K562 (cell line): ENCODE measurements around the gene GCK.

Source experiments
- NFRKB ChIP-seq: fragments of 450-650 bp; IDR thresholded peaks from 2 replicates; pipeline ENCODE4 v1.6.1; 2016; ENCODE audit warnings: low read depth
- PCBP1 ChIP-seq: fragments of 200-400 bp; formaldehyde crosslinking; IDR thresholded peaks from 2 replicates; pipeline ENCODE4 v1.6.1; 2018; ENCODE audit warnings: mild to moderate bottlenecking, low read depth, low read length; ENCODE audit not compliant: poor library complexity, severe bottlenecking
- POLR2AphosphoS5 ChIP-seq: IDR thresholded peaks from 2 replicates; pipeline ENCODE4 v1.6.1; 2011; ENCODE audit warnings: mild to moderate bottlenecking, low read depth, low read length, moderate library complexity; ENCODE audit not compliant: control insufficient read depth, insufficient read depth
- SMARCB1 ChIP-seq: IDR thresholded peaks from 2 replicates; pipeline ENCODE4 v1.6.1; 2011; ENCODE audit warnings: improper control_type of control experiment, low read depth; ENCODE audit not compliant: insufficient read length
- STAG1 ChIP-seq: sonication (generic); formaldehyde crosslinking; IDR thresholded peaks from 2 replicates; pipeline ENCODE4 v1.5.0; 2020; ENCODE audit warnings: missing genetic modification reagents, borderline replicate concordance
- STAT5A ChIP-seq: IDR thresholded peaks from 2 replicates; pipeline ENCODE4 v1.6.1; 2012; ENCODE audit warnings: low read length, inconsistent platforms, borderline replicate concordance
- ZNF253 ChIP-seq: fragments of 250-450 bp; sonication (Bioruptor Pico); conservative IDR thresholded peaks from 2 replicates; pipeline ENCODE4 v1.6.1; 2021; ENCODE audit warnings: mild to moderate bottlenecking
- ZNF274 ChIP-seq: IDR thresholded peaks from 2 replicates; pipeline ENCODE4 v1.6.1; 2011; ENCODE audit warnings: low read depth, mild to moderate bottlenecking, low read length, moderate library complexity, borderline replicate concordance
- ZNF589 ChIP-seq: fragments of 200-800 bp; sonication (Bioruptor generic); IDR thresholded peaks from 2 replicates; pipeline ENCODE4 v1.6.1; 2016; ENCODE audit warnings: low read depth, missing genetic modification characterization, missing compliant biosample characterization
- ZZZ3 ChIP-seq: fragments of 450-650 bp; IDR thresholded peaks from 2 replicates; pipeline ENCODE4 v1.6.1; 2016; ENCODE audit warnings: antibody characterized with exemption, mild to moderate bottlenecking, moderate library complexity
- TF ChIP-seq, protein P1 (sequence below): sonication (generic); formaldehyde crosslinking; IDR thresholded peaks from 2 replicates; pipeline ENCODE4 v1.9.0; 2022; ENCODE audit warnings: mild to moderate bottlenecking, missing genetic modification reagents
- TF ChIP-seq, protein P2 (sequence below), 3 experiments: IDR thresholded peaks in 2 of 3; conservative IDR thresholded peaks in 1 of 3; 2 replicates each; pipeline ENCODE4 v1.5.1; 2011 to 2012; ENCODE audit warnings: low read length in 3 of 3, mild to moderate bottlenecking in 3 of 3, control low read depth in 2 of 3, improper control_type of control experiment in 1 of 3, inconsistent platforms in 1 of 3, low read depth in 1 of 3, mixed read lengths in 1 of 3, moderate library complexity in 1 of 3; ENCODE audit not compliant: insufficient read depth in 2 of 3
- TF ChIP-seq, protein P3 (sequence below), 2 experiments: fragments of 450-650 bp; IDR thresholded peaks; 2 replicates each; pipeline ENCODE4 v1.6.1; 2016

DNA sequence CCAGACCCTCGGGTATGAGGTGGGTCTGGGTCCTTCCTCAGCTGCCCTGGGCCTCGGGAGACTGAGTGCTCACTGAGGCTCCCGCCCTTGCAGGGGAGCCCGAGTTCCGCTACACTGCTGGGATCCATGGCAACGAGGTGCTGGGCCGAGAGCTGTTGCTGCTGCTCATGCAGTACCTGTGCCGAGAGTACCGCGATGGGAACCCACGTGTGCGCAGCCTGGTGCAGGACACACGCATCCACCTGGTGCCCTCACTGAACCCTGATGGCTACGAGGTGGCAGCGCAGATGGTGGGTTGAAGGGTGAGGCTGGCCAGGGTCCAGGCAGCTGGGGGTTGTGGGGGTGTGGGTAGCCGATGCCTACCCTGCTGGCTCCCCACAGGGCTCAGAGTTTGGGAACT is 77.5 kb downstream of the GCK start:
- TF ChIP-seq ZNF589 (CRISPR knock-in tag) (no peak), ZZZ3 (no peak), ZNF253 (CRISPR knock-in tag) (no peak), POLR2AphosphoS5 (no peak), SMARCB1 (no peak), ZNF274 (no peak), STAG1 (CRISPR knock-in tag) (no peak), NFRKB (no peak), PCBP1 (no peak), STAT5A (no peak)
- TF ChIP-seq, protein P1, sequence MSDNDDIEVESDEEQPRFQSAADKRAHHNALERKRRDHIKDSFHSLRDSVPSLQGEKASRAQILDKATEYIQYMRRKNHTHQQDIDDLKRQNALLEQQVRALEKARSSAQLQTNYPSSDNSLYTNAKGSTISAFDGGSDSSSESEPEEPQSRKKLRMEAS (CRISPR knock-in tag), result peak; percentile 40; the same call in 1 of the 2 replicates
- TF ChIP-seq, protein P2, sequence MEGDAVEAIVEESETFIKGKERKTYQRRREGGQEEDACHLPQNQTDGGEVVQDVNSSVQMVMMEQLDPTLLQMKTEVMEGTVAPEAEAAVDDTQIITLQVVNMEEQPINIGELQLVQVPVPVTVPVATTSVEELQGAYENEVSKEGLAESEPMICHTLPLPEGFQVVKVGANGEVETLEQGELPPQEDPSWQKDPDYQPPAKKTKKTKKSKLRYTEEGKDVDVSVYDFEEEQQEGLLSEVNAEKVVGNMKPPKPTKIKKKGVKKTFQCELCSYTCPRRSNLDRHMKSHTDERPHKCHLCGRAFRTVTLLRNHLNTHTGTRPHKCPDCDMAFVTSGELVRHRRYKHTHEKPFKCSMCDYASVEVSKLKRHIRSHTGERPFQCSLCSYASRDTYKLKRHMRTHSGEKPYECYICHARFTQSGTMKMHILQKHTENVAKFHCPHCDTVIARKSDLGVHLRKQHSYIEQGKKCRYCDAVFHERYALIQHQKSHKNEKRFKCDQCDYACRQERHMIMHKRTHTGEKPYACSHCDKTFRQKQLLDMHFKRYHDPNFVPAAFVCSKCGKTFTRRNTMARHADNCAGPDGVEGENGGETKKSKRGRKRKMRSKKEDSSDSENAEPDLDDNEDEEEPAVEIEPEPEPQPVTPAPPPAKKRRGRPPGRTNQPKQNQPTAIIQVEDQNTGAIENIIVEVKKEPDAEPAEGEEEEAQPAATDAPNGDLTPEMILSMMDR (IDR thresholded peaks at IDR 0.05 in 2 of 3, conservative IDR thresholded peaks at IDR 0.05 in 1 of 3; ENCODE audit: insufficient read depth in 2 of 3, low read depth in 1 of 3, low read length in 3 of 3), result no peak
- TF ChIP-seq, protein P3, sequence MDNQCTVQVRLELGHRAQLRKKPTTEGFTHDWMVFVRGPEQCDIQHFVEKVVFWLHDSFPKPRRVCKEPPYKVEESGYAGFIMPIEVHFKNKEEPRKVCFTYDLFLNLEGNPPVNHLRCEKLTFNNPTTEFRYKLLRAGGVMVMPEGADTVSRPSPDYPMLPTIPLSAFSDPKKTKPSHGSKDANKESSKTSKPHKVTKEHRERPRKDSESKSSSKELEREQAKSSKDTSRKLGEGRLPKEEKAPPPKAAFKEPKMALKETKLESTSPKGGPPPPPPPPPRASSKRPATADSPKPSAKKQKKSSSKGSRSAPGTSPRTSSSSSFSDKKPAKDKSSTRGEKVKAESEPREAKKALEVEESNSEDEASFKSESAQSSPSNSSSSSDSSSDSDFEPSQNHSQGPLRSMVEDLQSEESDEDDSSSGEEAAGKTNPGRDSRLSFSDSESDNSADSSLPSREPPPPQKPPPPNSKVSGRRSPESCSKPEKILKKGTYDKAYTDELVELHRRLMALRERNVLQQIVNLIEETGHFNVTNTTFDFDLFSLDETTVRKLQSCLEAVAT (IDR thresholded peaks at IDR 0.05), result no peak
